ENCODE results near the gene ACKR3. TPM values are rescaled to one million over a fixed set of nuclear protein-coding genes. Genes with fewer than 3 reads are reported as not detected.

The ACKR3 gene
- total and polyA plus RNA-seq, 2 of the 4 experiments (the other 2 are of a cell fraction) = not detected

GRCh38 chr2:236593531-236593930 is 23.9 kb downstream of the ACKR3 start:
- Histone ChIP-seq H3K79me1 (ENCODE audit: low read depth in 1 of 2, low read length in 2 of 2) (no peaks in the 10 kb centered on the region), H3K56ac (ENCODE audit: extremely low read depth, insufficient read depth, low read length) (no peak overlapping the region), H3K9me1 (ENCODE audit: insufficient read depth, low read length) (no peaks in the 10 kb centered on the region), H2BK5ac (ENCODE audit: low read depth, low read length, poor library complexity, severe bottlenecking) (peak overlapping the region; percentile 93), H3K27ac (ENCODE audit: insufficient read depth, low read length) (no peak overlapping the region), H2BK20ac (ENCODE audit: low read depth, low read length) (no peak overlapping the region), H3K4ac (ENCODE audit: low read depth, low read length) (no peak overlapping the region), H3K4me2 (ENCODE audit: low read depth, low read length) (no peak overlapping the region), H3K9me3 (ENCODE audit: control insufficient read depth, insufficient read depth, low read length) (peaks cover 11% of the 10 kb centered on the region), H4K91ac (ENCODE audit: insufficient read depth, low read depth, low read length) (no peak overlapping the region), H2BK120ac (ENCODE audit: low read depth, low read length) (no peak overlapping the region), H2AK9ac (replicated peaks; ENCODE audit: low read depth, low read length, poor library complexity) (no peak overlapping the region), H2BK15ac (ENCODE audit: low read depth, low read length) (no peak overlapping the region), H4K8ac (ENCODE audit: low read depth in 2 of 2, low read length in 2 of 2) (no peak overlapping the region), H3K23ac (ENCODE audit: low read depth, low read length) (no peak overlapping the region), H3K18ac (ENCODE audit: low read depth, low read length) (no peak overlapping the region), H3K27me3 (ENCODE audit: control insufficient read depth, insufficient read depth, low read length) (peaks cover 2% of the 10 kb centered on the region; the same call in 1 of the 2 replicates), H3K4me3 (ENCODE audit: insufficient read depth, low read depth, low read length) (no peak overlapping the region), H3K14ac (replicated peaks; ENCODE audit: low read depth, low read length) (no peak overlapping the region), H4K20me1 (ENCODE audit: insufficient read depth, low read length) (no peaks in the 10 kb centered on the region), H3K9ac (ENCODE audit: low read depth, low read length) (no peak overlapping the region), H4K5ac (ENCODE audit: low read depth, low read length) (no peak overlapping the region), H2AK5ac (ENCODE audit: low read depth, low read length) (no peak overlapping the region), H2AFZ (replicated peaks; ENCODE audit: low read length, poor library complexity) (no peak overlapping the region), H3K4me1 (ENCODE audit: control insufficient read depth, insufficient read depth, low read length) (no peaks in the 10 kb centered on the region; the same call in 1 of the 2 replicates), H3K36me3 (ENCODE audit: control insufficient read depth, insufficient read depth, low read length) (no peaks in the 10 kb centered on the region)
- no TSS peak for BruUV-seq (replicated peaks)
- DNase-seq (no peak), ATAC-seq (ENCODE audit: low read depth) (no peak)
- in situ Hi-C loops (cut with MboI; ENCODE audit: low sequenced_read_pairs) = no loop called here
- intact Hi-C loops (cut with micrococcal nuclease) = no loop called here
- POLR2A ChIA-PET (ENCODE audit: unreplicated experiment) = no interaction called here
- TF ChIP-seq MAZ (IDR thresholded peaks at IDR 0.05; ENCODE audit: borderline replicate concordance, low read depth, low read length) (no peak), USF2 (IDR thresholded peaks at IDR 0.05; ENCODE audit: low read depth, low read length) (no peak), CEBPB (IDR thresholded peaks at IDR 0.05; ENCODE audit: low read depth, low read length) (no peak), SMC3 (IDR thresholded peaks at IDR 0.05; ENCODE audit: low read depth, low read length) (no peak), CTCF (conservative IDR thresholded peaks at IDR 0.05; ENCODE audit: low read depth, low read length) (no peak), CHD1 (IDR thresholded peaks at IDR 0.05; ENCODE audit: low read depth, low read length) (no peak), RFX5 (IDR thresholded peaks at IDR 0.05; ENCODE audit: low read depth, low read length) (no peak), FOS (IDR thresholded peaks at IDR 0.05; ENCODE audit: low read depth, low read length) (no peak), POLR2A (IDR thresholded peaks at IDR 0.05; ENCODE audit: low read depth, low read length) (no peak), RCOR1 (IDR thresholded peaks at IDR 0.05; ENCODE audit: insufficient replicate concordance, low read length) (no peak), RAD21 (IDR thresholded peaks at IDR 0.05; ENCODE audit: low read length) (no peak), BHLHE40 (IDR thresholded peaks at IDR 0.05; ENCODE audit: low read depth, low read length) (no peak), ELK1 (IDR thresholded peaks at IDR 0.05; ENCODE audit: borderline replicate concordance, low read depth, low read length) (no peak), NFE2L2 (IDR thresholded peaks at IDR 0.05; ENCODE audit: low read depth, low read length) (no peak), MXI1 (IDR thresholded peaks at IDR 0.05; ENCODE audit: borderline replicate concordance, low read depth, low read length) (no peak), MAFK (IDR thresholded peaks at IDR 0.05; ENCODE audit: low read depth, low read length) (no peak)
- dilution Hi-C loops (cut with HindIII; ENCODE audit: low sequenced_read_pairs, unreplicated experiment) = no loop called here
- CTCF ChIA-PET = no interaction called here
- WGBS, 2 experiments (ENCODE audit: extremely low coverage in 2 of 2, insufficient read length in 1 of 2) = 100% methylated on average over 2 of the region's 2 CpGs; no CpG with 5 or more reads in 1 of the 2 experiments
